Neural progenitor cell (in vitro differentiated cells): ENCODE results near the gene FBLIM1.

Experiments
- EZH2phosphoT487 ChIP-seq: fragments of 200-600 bp; sonication (generic); IDR thresholded peaks from 2 replicates; pipeline ENCODE4 v1.6.1; 2017; ENCODE audit warnings: antibody characterized with exemption
- TF ChIP-seq, protein P1 (sequence below): fragments of 200-600 bp; sonication (generic); IDR thresholded peaks from 2 replicates; pipeline ENCODE4 v1.5.1; 2017; ENCODE audit warnings: antibody characterized with exemption, mild to moderate bottlenecking

- TF ChIP-seq, protein P1, sequence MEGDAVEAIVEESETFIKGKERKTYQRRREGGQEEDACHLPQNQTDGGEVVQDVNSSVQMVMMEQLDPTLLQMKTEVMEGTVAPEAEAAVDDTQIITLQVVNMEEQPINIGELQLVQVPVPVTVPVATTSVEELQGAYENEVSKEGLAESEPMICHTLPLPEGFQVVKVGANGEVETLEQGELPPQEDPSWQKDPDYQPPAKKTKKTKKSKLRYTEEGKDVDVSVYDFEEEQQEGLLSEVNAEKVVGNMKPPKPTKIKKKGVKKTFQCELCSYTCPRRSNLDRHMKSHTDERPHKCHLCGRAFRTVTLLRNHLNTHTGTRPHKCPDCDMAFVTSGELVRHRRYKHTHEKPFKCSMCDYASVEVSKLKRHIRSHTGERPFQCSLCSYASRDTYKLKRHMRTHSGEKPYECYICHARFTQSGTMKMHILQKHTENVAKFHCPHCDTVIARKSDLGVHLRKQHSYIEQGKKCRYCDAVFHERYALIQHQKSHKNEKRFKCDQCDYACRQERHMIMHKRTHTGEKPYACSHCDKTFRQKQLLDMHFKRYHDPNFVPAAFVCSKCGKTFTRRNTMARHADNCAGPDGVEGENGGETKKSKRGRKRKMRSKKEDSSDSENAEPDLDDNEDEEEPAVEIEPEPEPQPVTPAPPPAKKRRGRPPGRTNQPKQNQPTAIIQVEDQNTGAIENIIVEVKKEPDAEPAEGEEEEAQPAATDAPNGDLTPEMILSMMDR, result no peak
- TF ChIP-seq EZH2phosphoT487, result no peak
Measured at GRCh38 chr1:15804060-15804459, 45.5 kb downstream of the FBLIM1 start.
